Measurements from ENCODE around the gene APOA5. TPM values are rescaled to one million over a fixed set of nuclear protein-coding genes. Genes with fewer than 3 reads are reported as not detected.

Gene APOA5
- total and polyA plus RNA-seq, 2 of the 13 experiments (the other 11 are each of a cell fraction or from before 2014, with no cell fraction given): 44.0 to 49.1 TPM

DNA sequence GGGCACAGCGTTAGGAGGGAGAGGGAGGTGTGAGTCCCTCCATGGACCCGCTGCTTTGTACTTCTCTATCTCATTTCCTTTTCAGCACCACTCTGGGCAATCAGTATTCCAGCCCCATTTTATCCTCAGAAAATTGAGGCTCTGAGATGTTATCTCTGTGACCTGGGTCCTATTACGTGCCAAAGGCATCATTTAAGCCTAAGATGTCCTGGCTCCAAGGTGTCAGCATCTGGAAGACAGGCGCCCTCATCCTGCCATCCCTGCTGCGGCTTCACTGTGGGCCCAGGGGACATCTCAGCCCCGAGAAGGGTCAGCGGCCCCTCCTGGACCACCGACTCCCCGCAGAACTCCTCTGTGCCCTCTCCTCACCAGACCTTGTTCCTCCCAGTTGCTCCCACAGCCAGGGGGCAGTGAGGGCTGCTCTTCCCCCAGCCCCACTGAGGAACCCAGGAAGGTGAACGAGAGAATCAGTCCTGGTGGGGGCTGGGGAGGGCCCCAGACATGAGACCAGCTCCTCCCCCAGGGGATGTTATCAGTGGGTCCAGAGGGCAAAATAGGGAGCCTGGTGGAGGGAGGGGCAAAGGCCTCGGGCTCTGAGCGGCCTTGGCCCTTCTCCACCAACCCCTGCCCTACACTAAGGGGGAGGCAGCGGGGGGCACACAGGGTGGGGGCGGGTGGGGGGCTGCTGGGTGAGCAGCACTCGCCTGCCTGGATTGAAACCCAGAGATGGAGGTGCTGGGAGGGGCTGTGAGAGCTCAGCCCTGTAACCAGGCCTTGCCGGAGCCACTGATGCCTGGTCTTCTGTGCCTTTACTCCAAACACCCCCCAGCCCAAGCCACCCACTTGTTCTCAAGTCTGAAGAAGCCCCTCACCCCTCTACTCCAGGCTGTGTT, 37.2 kb upstream of the APOA5 start (continued):
- TF ChIP-seq SIN3A (IDR thresholded peaks at IDR 0.05; ENCODE audit: borderline replicate concordance, low read depth, low read length): no peak
- TF ChIP-seq, protein P1, sequence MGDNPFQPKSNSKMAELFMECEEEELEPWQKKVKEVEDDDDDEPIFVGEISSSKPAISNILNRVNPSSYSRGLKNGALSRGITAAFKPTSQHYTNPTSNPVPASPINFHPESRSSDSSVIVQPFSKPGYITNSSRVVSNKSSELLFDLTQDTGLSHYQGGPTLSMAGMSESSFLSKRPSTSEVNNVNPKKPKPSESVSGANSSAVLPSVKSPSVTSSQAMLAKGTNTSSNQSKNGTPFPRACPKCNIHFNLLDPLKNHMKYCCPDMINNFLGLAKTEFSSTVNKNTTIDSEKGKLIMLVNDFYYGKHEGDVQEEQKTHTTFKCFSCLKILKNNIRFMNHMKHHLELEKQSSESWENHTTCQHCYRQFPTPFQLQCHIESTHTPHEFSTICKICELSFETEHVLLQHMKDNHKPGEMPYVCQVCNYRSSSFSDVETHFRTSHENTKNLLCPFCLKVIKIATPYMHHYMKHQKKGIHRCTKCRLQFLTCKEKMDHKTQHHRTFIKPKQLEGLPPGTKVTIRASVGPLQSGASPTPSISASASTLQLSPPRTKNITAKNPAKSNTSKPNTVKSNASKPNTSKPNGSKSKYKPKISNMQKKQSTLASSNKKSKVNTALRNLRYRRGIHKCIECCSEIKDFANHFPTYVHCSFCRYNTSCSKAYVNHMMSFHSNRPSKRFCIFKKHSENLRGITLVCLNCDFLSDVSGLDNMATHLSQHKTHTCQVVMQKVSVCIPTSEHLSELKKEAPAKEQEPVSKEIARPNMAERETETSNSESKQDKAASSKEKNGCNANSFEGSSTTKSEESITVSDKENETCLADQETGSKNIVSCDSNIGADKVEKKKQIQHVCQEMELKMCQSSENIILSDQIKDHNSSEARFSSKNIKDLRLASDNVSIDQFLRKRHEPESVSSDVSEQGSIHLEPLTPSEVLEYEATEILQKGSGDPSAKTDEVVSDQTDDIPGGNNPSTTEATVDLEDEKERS (CRISPR knock-in tag; IDR thresholded peaks at IDR 0.05): no peak
- peak; percentile 78; the same call in 1 of the 2 replicates for TF ChIP-seq MEIS2 (CRISPR knock-in tag; IDR thresholded peaks at IDR 0.05)
- TF ChIP-seq ZBTB38 (CRISPR knock-in tag; IDR thresholded peaks at IDR 0.05): peak; percentile 77
- no peak for TF ChIP-seq HINFP (CRISPR knock-in tag; IDR thresholded peaks at IDR 0.05; ENCODE audit: low read depth)
- TF ChIP-seq JUN (CRISPR knock-in tag; IDR thresholded peaks at IDR 0.05): no peak
- TF ChIP-seq, protein P2, sequence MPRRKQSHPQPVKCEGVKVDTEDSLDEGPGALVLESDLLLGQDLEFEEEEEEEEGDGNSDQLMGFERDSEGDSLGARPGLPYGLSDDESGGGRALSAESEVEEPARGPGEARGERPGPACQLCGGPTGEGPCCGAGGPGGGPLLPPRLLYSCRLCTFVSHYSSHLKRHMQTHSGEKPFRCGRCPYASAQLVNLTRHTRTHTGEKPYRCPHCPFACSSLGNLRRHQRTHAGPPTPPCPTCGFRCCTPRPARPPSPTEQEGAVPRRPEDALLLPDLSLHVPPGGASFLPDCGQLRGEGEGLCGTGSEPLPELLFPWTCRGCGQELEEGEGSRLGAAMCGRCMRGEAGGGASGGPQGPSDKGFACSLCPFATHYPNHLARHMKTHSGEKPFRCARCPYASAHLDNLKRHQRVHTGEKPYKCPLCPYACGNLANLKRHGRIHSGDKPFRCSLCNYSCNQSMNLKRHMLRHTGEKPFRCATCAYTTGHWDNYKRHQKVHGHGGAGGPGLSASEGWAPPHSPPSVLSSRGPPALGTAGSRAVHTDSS (CRISPR knock-in tag; conservative IDR thresholded peaks at IDR 0.05): no peak
- TF ChIP-seq ZNF337 (CRISPR knock-in tag; IDR thresholded peaks at IDR 0.05; ENCODE audit: borderline replicate concordance, low read depth): no peak
- peak; percentile 66; the same call in 1 of the 2 replicates for TF ChIP-seq ZNF607 (CRISPR knock-in tag; IDR thresholded peaks at IDR 0.05; ENCODE audit: borderline replicate concordance)
- TF ChIP-seq EEA1 (CRISPR knock-in tag; IDR thresholded peaks at IDR 0.05; ENCODE audit: borderline replicate concordance): no peak
- peak; percentile 59 to 91; a peak in 3 of 4 replicates for TF ChIP-seq NR2F1 (CRISPR knock-in tag; IDR thresholded peaks at IDR 0.05)
- TF ChIP-seq LCORL (IDR thresholded peaks at IDR 0.05): no peak
- TF ChIP-seq LCORL (CRISPR knock-in tag; IDR thresholded peaks at IDR 0.05): peak; percentile 64
- TF ChIP-seq ZNF605 (CRISPR knock-in tag; IDR thresholded peaks at IDR 0.05): no peak; the same call in none of the 2 replicates
- TF ChIP-seq, protein P3, sequence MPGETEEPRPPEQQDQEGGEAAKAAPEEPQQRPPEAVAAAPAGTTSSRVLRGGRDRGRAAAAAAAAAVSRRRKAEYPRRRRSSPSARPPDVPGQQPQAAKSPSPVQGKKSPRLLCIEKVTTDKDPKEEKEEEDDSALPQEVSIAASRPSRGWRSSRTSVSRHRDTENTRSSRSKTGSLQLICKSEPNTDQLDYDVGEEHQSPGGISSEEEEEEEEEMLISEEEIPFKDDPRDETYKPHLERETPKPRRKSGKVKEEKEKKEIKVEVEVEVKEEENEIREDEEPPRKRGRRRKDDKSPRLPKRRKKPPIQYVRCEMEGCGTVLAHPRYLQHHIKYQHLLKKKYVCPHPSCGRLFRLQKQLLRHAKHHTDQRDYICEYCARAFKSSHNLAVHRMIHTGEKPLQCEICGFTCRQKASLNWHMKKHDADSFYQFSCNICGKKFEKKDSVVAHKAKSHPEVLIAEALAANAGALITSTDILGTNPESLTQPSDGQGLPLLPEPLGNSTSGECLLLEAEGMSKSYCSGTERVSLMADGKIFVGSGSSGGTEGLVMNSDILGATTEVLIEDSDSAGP (CRISPR knock-in tag; IDR thresholded peaks at IDR 0.05; ENCODE audit: borderline replicate concordance): peak; percentile 74
- no peak for TF ChIP-seq ZNF557 (CRISPR knock-in tag; IDR thresholded peaks at IDR 0.05)
- no peak for TF ChIP-seq FOSL1 (CRISPR knock-in tag; IDR thresholded peaks at IDR 0.05; ENCODE audit: borderline replicate concordance)
- TF ChIP-seq, protein P4, sequence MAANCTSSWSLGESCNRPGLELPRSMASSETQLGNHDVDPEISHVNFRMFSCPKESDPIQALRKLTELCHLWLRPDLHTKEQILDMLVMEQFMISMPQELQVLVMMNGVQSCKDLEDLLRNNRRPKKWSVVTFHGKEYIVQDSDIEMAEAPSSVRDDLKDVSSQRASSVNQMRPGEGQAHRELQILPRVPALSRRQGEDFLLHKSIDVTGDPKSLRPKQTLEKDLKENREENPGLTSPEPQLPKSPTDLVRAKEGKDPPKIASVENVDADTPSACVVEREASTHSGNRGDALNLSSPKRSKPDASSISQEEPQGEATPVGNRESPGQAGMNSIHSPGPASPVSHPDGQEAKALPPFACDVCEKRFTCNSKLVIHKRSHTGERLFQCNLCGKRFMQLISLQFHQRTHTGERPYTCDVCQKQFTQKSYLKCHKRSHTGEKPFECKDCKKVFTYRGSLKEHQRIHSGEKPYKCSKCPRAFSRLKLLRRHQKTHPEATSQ (CRISPR knock-in tag; IDR thresholded peaks at IDR 0.05; ENCODE audit: borderline replicate concordance): no peak
- no peak for TF ChIP-seq ZNF446 (CRISPR knock-in tag; IDR thresholded peaks at IDR 0.05)

Data from HepG2 (cell line).